Muscle of leg (tissue), 11 donors: ENCODE results near the gene CARD11. TPM values are rescaled to one million over a fixed set of nuclear protein-coding genes. Genes with fewer than 3 reads are reported as not detected.

Experiments
- DNase-seq: peaks from one replicate; pipeline ENCODE4 v3.0.0; 2013
- H3K27ac ChIP-seq: one replicate; pipeline ENCODE4 v1.5.1; 2013; ENCODE audit warnings: mild to moderate bottlenecking, low read length, control low read depth
- H3K27me3 ChIP-seq: one replicate; pipeline ENCODE4 v1.6.1; 2013; ENCODE audit warnings: low read length; ENCODE audit not compliant: control insufficient read depth, insufficient read depth
- H3K36me3 ChIP-seq: one replicate; pipeline ENCODE4 v1.6.1; 2013; ENCODE audit warnings: low read length; ENCODE audit not compliant: control insufficient read depth, insufficient read depth
- H3K4me1 ChIP-seq: one replicate; pipeline ENCODE4 v1.6.1; 2013; ENCODE audit warnings: low read length; ENCODE audit not compliant: control insufficient read depth, insufficient read depth
- H3K4me3 ChIP-seq: one replicate; pipeline ENCODE4 v1.5.1; 2013; ENCODE audit warnings: low read length, control low read depth
- H3K9me3 ChIP-seq: replicated peaks from 2 replicates; pipeline ENCODE4 v1.6.1; 2013; ENCODE audit warnings: low read depth, low read length; ENCODE audit not compliant: control insufficient read depth
- WGBS: methylation state at CpG from one replicate; pipeline ENCODE4 v1.1.5; 2013; ENCODE audit warnings: missing lambda C conversion rate; ENCODE audit not compliant: insufficient coverage; 5-methylcytosine and 5-hydroxymethylcytosine counted together
- polyA plus RNA-seq, 8 donors: library from polyadenylated mRNA; unstranded; fragments of 120-200 nt; gene quantifications; one replicate each; pipeline versions ENCODE4 v1.2.1 to v1.2.3, GENCODE V29; 2013; ENCODE audit warnings: inconsistent platforms in 1 of 8, low replicate concordance in 1 of 8; ENCODE audit not compliant: insufficient read length in 8 of 8, insufficient read depth in 1 of 8
- total RNA-seq: library from RNA; stranded (reverse); fragments of 120-200 nt; gene quantifications from one replicate; pipeline ENCODE4 v1.2.4, GENCODE V29; 2013

Gene CARD11
- total and polyA plus RNA-seq, 9 donors: 0.09 to 0.55 (median 0.33) TPM

DNA sequence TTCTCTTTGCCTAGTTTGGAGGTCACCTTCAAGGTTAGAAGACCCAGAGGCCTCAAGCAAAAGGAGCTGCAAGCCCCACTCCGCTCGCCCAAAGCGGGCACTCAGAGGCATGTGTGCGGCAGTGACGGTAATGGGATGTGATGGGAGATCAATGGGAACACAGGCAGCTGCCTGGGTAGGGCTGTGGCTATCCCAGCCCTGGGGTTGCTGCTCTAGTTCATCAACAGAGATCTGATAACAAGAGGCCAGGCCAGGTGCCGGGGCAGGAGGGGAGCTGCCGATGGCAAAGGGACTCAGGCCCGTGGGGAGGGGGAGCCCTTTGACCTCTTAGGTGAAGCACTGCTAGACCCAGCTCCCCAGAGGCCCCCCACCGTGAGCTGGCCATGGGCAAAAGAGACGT, 147.5 kb downstream of the CARD11 start:
- no peak for DNase-seq
- Histone ChIP-seq H3K4me3 (no peak overlapping the region), H3K27me3 (peaks cover 4% of the 10 kb centered on the region), H3K36me3 (no peaks in the 10 kb centered on the region), H3K4me1 (peaks cover 19% of the 10 kb centered on the region), H3K9me3 (peaks cover 4% of the 10 kb centered on the region), H3K27ac (no peak overlapping the region)
- WGBS: 86% methylated on average over 8 of the region's 10 CpGs

DNA sequence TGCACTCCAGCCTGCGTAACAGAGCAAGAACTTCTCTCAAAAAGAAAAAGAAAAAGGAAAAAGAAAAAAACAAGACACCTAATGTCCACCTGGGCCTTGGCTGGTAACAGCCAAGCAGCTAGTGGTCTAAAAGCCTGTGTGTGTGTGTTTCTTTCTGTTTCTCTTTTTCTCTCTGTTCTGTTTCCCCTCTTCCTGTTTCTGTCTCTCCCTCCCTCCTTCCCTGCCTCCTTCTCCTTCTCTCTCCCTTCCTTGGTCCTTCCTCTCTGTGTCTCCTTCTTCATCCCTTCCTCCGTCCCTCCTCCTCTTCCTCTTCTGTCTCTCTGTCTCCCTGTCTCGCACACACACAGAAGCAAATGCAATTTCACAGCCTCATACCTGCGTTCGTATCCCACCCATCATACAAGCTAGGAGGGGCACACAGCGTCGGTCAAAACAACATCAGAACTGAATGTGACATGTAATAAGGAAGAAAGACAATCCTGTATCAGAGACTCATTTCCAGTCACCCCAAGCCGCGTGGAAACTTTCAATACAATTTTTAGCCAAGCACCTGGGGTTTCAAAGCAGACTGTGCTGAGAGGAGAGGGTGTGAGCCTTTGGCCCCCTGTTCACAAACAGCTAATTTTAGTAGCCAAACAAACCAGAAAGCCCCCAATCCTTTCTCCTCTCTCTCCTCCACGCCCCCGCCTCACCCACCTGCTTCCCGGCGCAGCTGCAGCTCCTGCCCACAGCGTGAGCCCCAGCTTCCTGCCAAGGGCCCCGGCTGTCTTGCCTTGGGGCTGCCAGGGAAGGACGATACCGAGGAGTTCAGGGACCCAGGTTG, 149.3 kb downstream of the CARD11 start:
- H3K4me3 ChIP-seq: no peak overlapping the region
- H3K36me3 ChIP-seq: no peaks in the 10 kb centered on the region
- peak; percentile 30 for DNase-seq
- WGBS: 27% methylated on average over 9 of the region's 17 CpGs
- H3K27ac ChIP-seq: no peak overlapping the region
- H3K4me1 ChIP-seq: peaks cover 19% of the 10 kb centered on the region
- peaks cover 12% of the 10 kb centered on the region for H3K27me3 ChIP-seq
- peaks cover 4% of the 10 kb centered on the region for H3K9me3 ChIP-seq

DNA sequence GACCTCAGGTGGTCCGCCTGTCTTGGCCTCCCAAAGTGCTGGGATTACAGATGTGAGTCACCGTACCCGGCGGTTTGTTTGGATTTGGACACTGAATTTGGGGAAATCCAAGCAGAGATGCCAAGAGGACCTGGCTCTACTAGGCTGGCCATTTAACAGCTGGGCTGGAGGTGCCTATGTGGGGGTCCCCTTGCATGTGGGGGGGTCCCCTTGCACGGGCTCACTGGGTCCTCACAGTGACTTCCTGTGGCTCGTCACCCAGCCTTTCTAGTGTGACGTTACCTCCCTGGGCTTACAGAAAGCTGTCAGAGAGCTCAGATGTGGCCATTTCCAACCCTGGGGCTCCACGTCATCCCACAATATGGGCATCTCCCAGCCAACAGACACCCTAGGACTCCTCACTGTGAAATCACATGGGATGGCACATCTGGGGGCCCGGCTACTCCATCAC, 150.2 kb downstream of the CARD11 start:
- Histone ChIP-seq H3K36me3 (no peaks in the 10 kb centered on the region), H3K4me1 (peaks cover 19% of the 10 kb centered on the region), H3K9me3 (peaks cover 3% of the 10 kb centered on the region), H3K27me3 (peaks cover 10% of the 10 kb centered on the region), H3K4me3 (no peak overlapping the region), H3K27ac (no peak overlapping the region)
- 42% methylated on average over 7 of the region's 9 CpGs for WGBS
- no peak for DNase-seq

DNA sequence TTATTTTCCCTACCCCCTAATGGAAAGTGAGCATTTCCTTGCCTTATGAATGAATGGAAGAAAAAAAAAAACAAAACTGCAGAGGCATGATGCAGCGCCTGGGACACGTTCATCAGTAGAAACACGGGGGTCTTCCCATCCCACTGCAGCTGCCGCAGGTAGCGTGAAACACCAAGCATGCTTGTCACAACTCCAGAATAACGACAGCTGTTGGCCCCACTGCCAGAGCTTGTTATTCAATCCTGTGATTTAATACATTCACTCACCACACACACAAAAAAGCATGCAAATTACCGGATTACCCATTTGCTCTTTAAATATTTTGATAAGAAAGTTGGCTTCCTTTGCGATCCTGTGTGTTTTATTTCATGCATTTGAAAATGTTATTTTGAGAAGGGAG, 151.1 kb downstream of the CARD11 start:
- 30% methylated on average over 2 of the region's 8 CpGs for WGBS
- DNase-seq: peak; percentile 42

DNA sequence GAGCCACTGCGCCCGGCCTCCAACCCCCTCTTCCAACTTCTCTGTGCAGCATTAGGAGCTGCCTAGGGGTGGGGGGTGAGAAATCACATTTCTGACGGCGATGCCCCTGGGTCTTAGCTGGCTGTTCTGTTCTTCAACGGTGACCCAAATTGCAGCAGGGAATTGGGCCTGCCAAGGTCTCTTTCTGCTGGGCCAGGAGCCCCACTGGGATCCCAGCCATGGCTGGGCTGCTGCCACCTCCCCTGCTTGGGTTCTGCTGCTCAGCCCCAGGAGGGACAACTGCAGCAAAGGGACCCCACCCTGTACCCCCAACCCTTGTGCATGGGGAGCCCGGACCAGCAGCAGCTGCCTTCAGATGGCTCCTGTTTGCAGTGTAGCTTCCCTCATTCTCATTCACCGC, 155.9 kb downstream of the CARD11 start:
- peaks cover 4% of the 10 kb centered on the region for H3K4me1 ChIP-seq
- H3K27ac ChIP-seq: no peak overlapping the region
- H3K36me3 ChIP-seq: no peaks in the 10 kb centered on the region
- no peak for DNase-seq
- H3K9me3 ChIP-seq: no peaks in the 10 kb centered on the region
- 33% methylated on average over 3 of the region's 7 CpGs for WGBS
- H3K27me3 ChIP-seq: peaks cover 13% of the 10 kb centered on the region
- H3K4me3 ChIP-seq: no peak overlapping the region

More for the DNA sequence above, 151.1 kb downstream of the CARD11 start:
- Histone ChIP-seq H3K9me3 (no peaks in the 10 kb centered on the region), H3K27me3 (peaks cover 13% of the 10 kb centered on the region), H3K36me3 (no peaks in the 10 kb centered on the region), H3K27ac (no peak overlapping the region), H3K4me1 (peaks cover 19% of the 10 kb centered on the region), H3K4me3 (no peak overlapping the region)

DNA sequence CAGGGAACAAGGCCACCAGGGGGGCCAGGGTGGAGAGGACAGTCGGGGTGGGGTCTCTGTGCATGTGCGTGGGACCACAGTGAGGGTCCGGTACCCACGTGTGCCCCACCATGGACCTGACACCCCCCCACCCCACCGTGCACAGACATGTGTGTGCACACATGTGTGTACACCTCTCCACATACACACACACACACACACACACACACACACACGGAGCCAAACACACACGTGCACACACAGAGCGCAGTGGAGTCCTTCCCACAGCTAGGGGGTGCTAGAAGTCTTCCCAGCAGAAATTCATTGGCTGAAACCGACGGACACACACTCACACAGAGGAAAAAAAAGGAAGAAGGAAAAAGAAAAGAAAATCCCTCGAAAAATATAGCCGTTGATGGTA, 156.8 kb downstream of the CARD11 start:
- H3K4me3 ChIP-seq: no peak overlapping the region
- no peaks in the 10 kb centered on the region for H3K9me3 ChIP-seq
- H3K4me1 ChIP-seq: no peaks in the 10 kb centered on the region
- H3K36me3 ChIP-seq: no peaks in the 10 kb centered on the region
- H3K27me3 ChIP-seq: peaks cover 15% of the 10 kb centered on the region
- 20% methylated on average over 1 of the region's 12 CpGs for WGBS
- DNase-seq: peak; percentile 88
- H3K27ac ChIP-seq: no peak overlapping the region

DNA sequence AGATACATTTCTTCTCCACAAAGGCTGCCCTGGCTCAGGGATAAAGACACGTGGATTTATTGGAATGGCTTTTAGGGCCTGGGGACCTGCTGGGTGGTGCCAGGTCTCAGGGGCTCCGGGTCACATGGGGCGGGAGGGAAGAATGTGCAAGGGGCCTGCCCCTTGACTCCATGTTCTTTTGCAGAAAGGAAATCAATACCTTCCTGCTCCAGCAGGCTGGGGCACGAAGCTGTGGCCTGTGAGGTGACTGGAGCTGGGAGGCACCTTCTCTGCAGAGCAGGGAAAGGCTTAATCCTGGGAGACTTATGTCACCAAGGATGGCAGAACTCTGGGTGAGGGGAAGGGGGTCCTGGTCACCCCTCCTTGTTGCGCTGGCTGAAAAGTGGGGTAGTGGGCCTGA, 157.3 kb downstream of the CARD11 start:
- 60% methylated on average over 3 of the region's 5 CpGs for WGBS

DNA sequence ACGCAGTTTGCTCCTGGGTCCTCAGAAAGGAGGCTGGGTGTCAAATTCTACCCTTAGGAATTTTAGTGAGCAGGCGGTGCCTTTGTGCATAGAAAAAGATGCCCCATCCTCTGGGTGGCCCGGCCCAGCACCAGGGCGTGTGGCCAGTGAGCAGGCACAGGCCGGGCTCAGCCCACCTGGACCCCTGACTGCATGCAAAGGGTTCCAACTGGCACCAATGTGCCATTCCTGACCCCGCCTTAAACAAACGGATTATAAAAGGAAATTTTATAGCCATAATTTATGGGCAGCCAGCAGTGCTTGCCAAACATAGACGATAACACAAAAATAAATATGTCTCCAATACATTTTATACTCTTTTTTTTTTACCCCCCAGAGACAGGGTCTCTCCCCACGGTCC, 159.5 kb downstream of the CARD11 start:
- no peak for DNase-seq
- H3K27ac ChIP-seq: no peak overlapping the region
- H3K36me3 ChIP-seq: no peaks in the 10 kb centered on the region
- peaks cover 10% of the 10 kb centered on the region for H3K27me3 ChIP-seq
- H3K9me3 ChIP-seq: no peaks in the 10 kb centered on the region
- peaks cover 10% of the 10 kb centered on the region for H3K4me1 ChIP-seq
- H3K4me3 ChIP-seq: no peak overlapping the region
- 56% methylated on average over 5 of the region's 9 CpGs for WGBS

More for the DNA sequence above, 157.3 kb downstream of the CARD11 start:
- Histone ChIP-seq H3K9me3 (no peaks in the 10 kb centered on the region), H3K4me3 (no peak overlapping the region), H3K4me1 (no peaks in the 10 kb centered on the region), H3K36me3 (no peaks in the 10 kb centered on the region), H3K27ac (no peak overlapping the region), H3K27me3 (peaks cover 15% of the 10 kb centered on the region)
- no peak for DNase-seq

DNA sequence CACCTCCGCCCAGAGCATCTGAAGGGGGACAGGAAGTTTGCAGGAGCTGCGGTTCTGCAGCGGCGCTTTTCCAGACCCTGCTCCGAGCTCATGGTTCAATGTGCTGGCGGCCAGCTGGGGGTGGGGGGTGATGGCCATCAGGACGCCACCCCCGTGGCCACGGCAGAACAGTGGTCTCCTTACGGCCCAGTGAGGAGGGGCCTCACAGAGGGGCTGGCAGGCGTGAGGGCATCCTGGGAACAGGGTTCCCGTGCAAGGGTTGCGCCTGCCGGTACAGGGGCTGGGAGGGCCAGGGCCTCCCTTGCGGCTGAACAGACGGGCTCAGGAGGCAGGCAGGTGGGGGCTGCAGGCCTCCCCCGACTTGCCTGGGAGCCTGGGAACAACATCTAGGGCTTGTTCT, 160.6 kb downstream of the CARD11 start:
- Histone ChIP-seq H3K36me3 (no peaks in the 10 kb centered on the region), H3K9me3 (no peaks in the 10 kb centered on the region), H3K27ac (no peak overlapping the region), H3K4me1 (peaks cover 17% of the 10 kb centered on the region), H3K4me3 (no peak overlapping the region), H3K27me3 (peaks cover 10% of the 10 kb centered on the region)
- no peak for DNase-seq
- 60% methylated on average over 17 of the region's 17 CpGs for WGBS

DNA sequence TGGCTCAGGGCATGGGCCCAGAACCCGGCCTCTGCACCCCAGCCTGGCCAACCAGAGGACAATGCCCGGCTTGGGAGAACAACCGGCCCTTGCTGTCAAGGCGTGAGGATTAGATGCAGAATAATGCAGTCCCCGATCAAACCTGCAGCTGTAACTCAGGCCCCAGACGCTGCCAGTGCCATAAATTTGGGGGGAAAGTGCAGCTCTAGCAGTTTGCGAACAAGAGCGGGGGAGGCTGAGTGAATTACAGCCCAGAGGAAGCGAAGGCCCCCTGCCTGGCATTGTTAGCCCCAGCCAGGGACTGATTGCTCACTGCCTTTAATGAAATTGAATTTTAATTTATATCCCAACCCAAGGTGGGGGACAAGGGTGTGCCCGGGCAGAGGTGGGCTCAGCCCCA, 161.6 kb downstream of the CARD11 start:
- no peak overlapping the region for H3K27ac ChIP-seq
- peaks cover 17% of the 10 kb centered on the region for H3K4me1 ChIP-seq
- no peak for DNase-seq
- peaks cover 5% of the 10 kb centered on the region for H3K27me3 ChIP-seq
- no peak overlapping the region for H3K4me3 ChIP-seq
- no peaks in the 10 kb centered on the region for H3K36me3 ChIP-seq
- 44% methylated on average over 8 of the region's 10 CpGs for WGBS
- no peaks in the 10 kb centered on the region for H3K9me3 ChIP-seq
